ENCODE measurements around the gene CST11.
"Not testable (repeated sequence)": the region's sequence is repeated elsewhere in the genome, so short reads cannot be mapped to it uniquely, and the experiment has no call there.

CST11 gene
- 0 reads per million in 2 donors for total RNA-seq

GRCh38 chr20:23452776-23453175 is at the start of gene CST11:
CST11 (minus strand) TSS chr20:23452876; CDS start chr20:23452811, 65 bp downstream.
- DNase-seq = no peak

GRCh38 chr20:23501926-23502325 is 49.2 kb upstream of the CST11 start:
- no peak for DNase-seq

GRCh38 chr20:23497536-23497935 is 44.9 kb upstream of the CST11 start:
- DNase-seq = no peak

GRCh38 chr20:23493172-23493772 is 40.6 kb upstream of the CST11 start:
- DNase-seq = no peak

GRCh38 chr20:23492292-23492691 is 39.6 kb upstream of the CST11 start:
- no peak for DNase-seq

- DNase-seq = no peak
These were observed 38.1 kb upstream of the CST11 start, which contains the start of gene CST8 for GRCh38 chr20:23490817-23491216. CST8 (plus strand) TSS chr20:23491117; CDS start chr20:23491668, 551 bp downstream.

- DNase-seq = no peak
These were observed 36.3 kb upstream of the CST11 start for GRCh38 chr20:23488996-23489395.

- no peak for DNase-seq
These were observed 35.8 kb upstream of the CST11 start for GRCh38 chr20:23488470-23488869.

- DNase-seq = no peak
These were observed 31.4 kb upstream of the CST11 start for GRCh38 chr20:23484081-23484480.

- no peak for DNase-seq
These were observed 29.5 kb upstream of the CST11 start for GRCh38 chr20:23482138-23482537.

GRCh38 chr20:23479043-23479442 is 26.4 kb upstream of the CST11 start:
- no peak for DNase-seq

- DNase-seq = no peak
These were observed 24.5 kb upstream of the CST11 start for GRCh38 chr20:23477223-23477622.

GRCh38 chr20:23476015-23476754 is 23.5 kb upstream of the CST11 start:
- DNase-seq = no peak

- DNase-seq = no peak
These were observed 22.7 kb upstream of the CST11 start for GRCh38 chr20:23475395-23475794.

GRCh38 chr20:23473293-23473692 is 20.6 kb upstream of the CST11 start:
- DNase-seq = not testable (repeated sequence)

GRCh38 chr20:23472306-23472705 is 19.6 kb upstream of the CST11 start:
- not testable (repeated sequence) for DNase-seq

GRCh38 chr20:23466961-23467360 is 14.3 kb upstream of the CST11 start:
- not testable (repeated sequence) for DNase-seq

GRCh38 chr20:23461180-23461579 is 8.5 kb upstream of the CST11 start:
- DNase-seq = no peak

GRCh38 chr20:23459461-23460150 is 6.9 kb upstream of the CST11 start:
- DNase-seq = no peak

- DNase-seq = no peak
These were observed 4.2 kb upstream of the CST11 start for GRCh38 chr20:23456873-23457272.

GRCh38 chr20:23456409-23456808 is 3.7 kb upstream of the CST11 start:
- DNase-seq = no peak

GRCh38 chr20:23455639-23456038 is 3.0 kb upstream of the CST11 start:
- DNase-seq = no peak

- no peak for DNase-seq
These were observed 2.1 kb upstream of the CST11 start for GRCh38 chr20:23454816-23455215.

All from T-helper 9 cell (primary cell).